Measurements from ENCODE around the gene LIMS2.

Gene LIMS2

GRCh38 chr2:127619877-127620705 lies 55.2 kb downstream of the LIMS2 start:
- no peak for TF ChIP-seq CTCF (conservative IDR thresholded peaks at IDR 0.05; ENCODE audit: control insufficient read depth, insufficient read depth, low read depth, low read length)
- no peak for DNase-seq (ENCODE audit: low read depth)
- no peak overlapping the region for H3K4me3 ChIP-seq (ENCODE audit: control insufficient read depth, low read depth, low read length)

DNA sequence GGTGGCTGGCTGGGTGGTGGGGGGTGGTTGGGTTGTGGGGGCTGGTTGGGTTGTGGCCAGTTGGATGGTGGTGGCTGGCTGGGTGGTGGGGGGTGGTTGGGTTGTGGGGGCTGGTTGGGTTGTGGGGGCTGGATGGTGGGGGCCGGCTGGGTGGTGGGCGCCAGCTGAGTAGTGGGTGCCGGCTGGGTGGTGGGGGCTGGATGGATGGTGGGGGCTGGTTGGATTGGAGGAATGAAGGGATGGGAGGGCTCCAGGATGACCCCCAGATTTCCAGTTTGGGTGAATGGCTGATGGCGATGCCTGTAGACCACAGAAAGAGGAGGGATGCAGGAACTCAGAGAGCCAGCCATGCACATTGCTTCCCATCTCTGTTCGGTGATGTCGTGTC lies 56.1 kb downstream of the LIMS2 start:
- TF ChIP-seq CTCF (conservative IDR thresholded peaks at IDR 0.05; ENCODE audit: control insufficient read depth, insufficient read depth, low read depth, low read length): no peak
- DNase-seq (ENCODE audit: low read depth): no peak
- H3K4me3 ChIP-seq (ENCODE audit: control insufficient read depth, low read depth, low read length): no peak overlapping the region

DNA sequence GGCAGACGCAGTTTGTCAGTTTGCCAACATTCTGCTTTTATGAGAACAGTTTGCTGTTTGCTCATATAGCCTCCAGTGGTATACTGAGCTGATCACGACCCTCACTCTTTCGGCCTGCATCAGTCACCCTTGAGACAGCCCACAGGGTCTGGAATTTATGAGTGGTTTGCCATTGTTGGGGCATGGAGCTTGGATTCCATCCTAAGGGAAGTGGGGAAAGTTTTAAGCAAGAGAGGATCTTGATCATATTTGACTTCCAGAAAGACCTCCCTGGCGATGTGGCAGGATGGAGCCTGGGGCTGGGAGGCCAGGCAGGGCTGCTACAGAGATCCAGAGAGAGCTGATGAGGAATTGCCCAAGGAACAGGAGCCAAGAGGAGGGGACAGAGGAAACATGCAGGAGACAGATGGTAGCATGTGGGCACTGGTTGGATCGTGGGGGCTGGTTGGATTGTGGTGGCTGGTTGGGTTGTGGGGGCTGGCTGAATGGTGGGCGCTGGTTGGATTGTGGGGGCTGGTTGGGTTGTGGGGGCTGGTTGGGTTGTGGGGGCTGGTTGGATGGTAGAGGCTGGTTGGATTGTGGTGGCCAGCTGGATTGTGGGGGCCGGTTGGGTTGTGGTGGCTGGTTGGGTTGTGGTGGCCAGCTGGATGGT lies 56.7 kb downstream of the LIMS2 start:
- H3K4me3 ChIP-seq (ENCODE audit: control insufficient read depth, low read depth, low read length): no peak overlapping the region
- no peak for TF ChIP-seq CTCF (conservative IDR thresholded peaks at IDR 0.05; ENCODE audit: control insufficient read depth, insufficient read depth, low read depth, low read length)
- no peak for DNase-seq (ENCODE audit: low read depth)

DNA sequence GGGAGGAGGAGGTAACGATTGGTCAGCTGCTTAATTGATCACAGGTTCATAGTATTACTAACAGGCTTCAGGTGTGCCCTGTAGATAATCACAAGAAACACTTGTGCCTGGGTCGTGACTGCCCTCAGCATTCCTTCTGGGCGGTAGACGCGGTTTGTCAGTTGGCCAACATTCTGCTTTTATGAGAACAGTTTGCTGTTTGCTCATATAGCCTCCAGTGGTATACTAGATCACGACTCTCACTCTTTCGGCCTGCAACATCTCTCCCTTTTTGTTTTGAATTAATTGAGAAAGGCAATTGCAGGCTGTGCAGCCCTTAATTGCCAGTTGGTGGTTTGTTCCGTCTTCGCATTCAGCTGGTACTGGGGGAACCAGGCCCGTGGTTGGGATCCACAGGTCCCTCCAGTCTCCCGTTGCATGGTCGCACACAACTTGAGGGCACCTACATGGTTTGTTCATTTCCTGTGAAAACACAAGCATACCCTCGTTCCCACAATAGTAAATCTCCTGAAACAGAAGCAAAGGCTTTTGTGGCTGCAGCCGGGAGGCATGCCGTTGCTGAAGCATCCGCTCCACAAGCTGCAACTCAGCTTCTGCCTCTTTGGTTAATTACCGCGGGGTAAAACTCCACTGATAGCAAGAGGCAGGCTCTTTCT lies 59.7 kb downstream of the LIMS2 start:
- DNase-seq (ENCODE audit: low read depth): no peak
- no peak for TF ChIP-seq CTCF (conservative IDR thresholded peaks at IDR 0.05; ENCODE audit: control insufficient read depth, insufficient read depth, low read depth, low read length)
- no peak overlapping the region for H3K4me3 ChIP-seq (ENCODE audit: control insufficient read depth, low read depth, low read length)

DNA sequence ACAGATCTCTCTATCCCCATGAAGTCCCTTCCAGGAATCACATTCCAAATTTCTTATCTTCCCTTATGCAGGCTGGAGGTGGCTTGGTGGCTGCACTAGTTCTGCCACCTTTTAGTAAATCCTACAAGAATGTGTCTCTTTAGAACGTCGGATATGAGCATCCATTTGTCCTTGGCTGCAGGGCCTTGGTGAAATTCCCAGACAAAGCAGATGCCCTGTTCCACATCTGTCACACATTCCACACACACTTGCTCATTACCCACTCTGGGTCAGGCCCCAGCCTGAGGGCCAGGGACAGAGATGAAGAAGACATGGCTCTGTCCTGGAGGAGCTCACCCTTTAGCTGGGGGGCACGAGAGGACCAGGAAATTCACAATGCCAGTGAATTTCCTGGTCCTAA lies 60.6 kb downstream of the LIMS2 start:
- TF ChIP-seq CTCF (conservative IDR thresholded peaks at IDR 0.05; ENCODE audit: control insufficient read depth, insufficient read depth, low read depth, low read length): no peak
- no peak overlapping the region for H3K4me3 ChIP-seq (ENCODE audit: control insufficient read depth, low read depth, low read length)
- peak; percentile 11 for DNase-seq (ENCODE audit: low read depth)

DNA sequence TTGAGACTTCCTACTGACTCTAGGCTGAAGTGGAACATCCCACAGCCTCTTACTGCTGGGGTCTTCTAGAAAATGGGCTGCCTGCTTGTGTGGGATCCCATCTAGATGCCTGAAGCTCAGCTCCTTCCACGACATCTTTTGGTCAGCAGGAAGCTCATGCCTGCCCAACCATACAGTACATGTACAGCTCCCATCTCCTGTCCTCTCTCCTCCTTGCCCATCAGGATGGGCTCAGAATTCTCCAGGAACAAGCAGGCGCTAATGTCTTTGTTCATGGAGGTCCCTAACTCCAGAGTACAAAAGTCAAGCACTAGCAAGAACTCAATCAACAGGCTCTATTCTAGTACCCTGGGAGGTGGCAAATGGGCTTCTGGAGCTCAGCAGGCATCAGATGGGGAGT lies 61.1 kb downstream of the LIMS2 start:
- TF ChIP-seq CTCF (conservative IDR thresholded peaks at IDR 0.05; ENCODE audit: control insufficient read depth, insufficient read depth, low read depth, low read length): no peak
- DNase-seq (ENCODE audit: low read depth): no peak
- H3K4me3 ChIP-seq (ENCODE audit: control insufficient read depth, low read depth, low read length): no peak overlapping the region
